Loucy (cell line): ENCODE results near the gene MMADHC.

Experiments used
- H2AFZ ChIP-seq: fragments of 200-600 bp; sonication (generic); 2 replicates; pipeline ENCODE4 v1.6.0; 2016; ENCODE audit warnings: antibody characterized with exemption, mild to moderate bottlenecking, low read length, moderate library complexity
- H3F3A ChIP-seq: fragments of 200-600 bp; 2 replicates; pipeline ENCODE4 v1.6.0; 2016; ENCODE audit warnings: antibody characterized with exemption, low read depth, mild to moderate bottlenecking
- H3K27me3 ChIP-seq: fragments of 200-600 bp; sonication (generic); 2 replicates; pipeline ENCODE4 v1.6.1; 2014; ENCODE audit warnings: low read length, mild to moderate bottlenecking; ENCODE audit not compliant: insufficient read depth, poor library complexity, severe bottlenecking
- H3K36me3 ChIP-seq: fragments of 200-600 bp; sonication (generic); 2 replicates; pipeline ENCODE4 v1.6.1; 2016; ENCODE audit warnings: low read length; ENCODE audit not compliant: insufficient read depth
- H3K4me1 ChIP-seq: fragments of 200-600 bp; sonication (generic); 2 replicates; pipeline ENCODE4 v1.5.1; 2014; ENCODE audit warnings: low read length, mild to moderate bottlenecking; ENCODE audit not compliant: insufficient read depth, poor library complexity, severe bottlenecking
- H3K4me2 ChIP-seq: fragments of 200-600 bp; sonication (generic); 2 replicates; pipeline ENCODE4 v1.6.0; 2014; ENCODE audit warnings: antibody characterized with exemption, low read length, low read depth, mild to moderate bottlenecking; ENCODE audit not compliant: poor library complexity, severe bottlenecking
- H3K4me3 ChIP-seq: fragments of 200-600 bp; sonication (generic); 2 replicates; pipeline ENCODE4 v1.5.1; 2014; ENCODE audit warnings: low read length, mild to moderate bottlenecking, mixed read lengths; ENCODE audit not compliant: poor library complexity, severe bottlenecking
- H3K79me2 ChIP-seq: fragments of 200-600 bp; sonication (generic); 2 replicates; pipeline ENCODE4 v1.6.1; 2014; ENCODE audit warnings: low read length; ENCODE audit not compliant: insufficient read depth
- H3K9ac ChIP-seq: fragments of 200-600 bp; sonication (generic); 2 replicates; pipeline ENCODE4 v1.6.0; 2014; ENCODE audit warnings: mild to moderate bottlenecking, low read depth, low read length, moderate library complexity; ENCODE audit not compliant: poor library complexity, severe bottlenecking
- H3K9me2 ChIP-seq: fragments of 200-600 bp; sonication (generic); replicated peaks from 2 replicates; pipeline ENCODE4 v1.6.1; 2016; ENCODE audit warnings: low read depth, low read length, mixed read lengths
- H3K9me3 ChIP-seq: fragments of 200-600 bp; sonication (generic); 2 replicates; pipeline ENCODE4 v1.6.1; 2014; ENCODE audit warnings: mild to moderate bottlenecking, antibody characterized with exemption, low read length, low read depth; ENCODE audit not compliant: insufficient read depth
- H4K20me1 ChIP-seq: fragments of 200-600 bp; sonication (generic); 2 replicates; pipeline ENCODE4 v1.6.0; 2014; ENCODE audit warnings: antibody characterized with exemption, low read length, mild to moderate bottlenecking; ENCODE audit not compliant: insufficient read depth, poor library complexity, severe bottlenecking
- EZH2phosphoT487 ChIP-seq: fragments of 200-600 bp; IDR thresholded peaks from 2 replicates; pipeline ENCODE4 v1.6.1; 2018; ENCODE audit warnings: antibody characterized with exemption, mild to moderate bottlenecking, moderate library complexity, borderline replicate concordance
- TF ChIP-seq, protein P1 (sequence below): fragments of 200-600 bp; sonication (generic); conservative IDR thresholded peaks from 2 replicates; pipeline ENCODE4 v1.5.1; 2014; ENCODE audit warnings: mild to moderate bottlenecking, antibody characterized with exemption, low read length

The MMADHC gene

DNA sequence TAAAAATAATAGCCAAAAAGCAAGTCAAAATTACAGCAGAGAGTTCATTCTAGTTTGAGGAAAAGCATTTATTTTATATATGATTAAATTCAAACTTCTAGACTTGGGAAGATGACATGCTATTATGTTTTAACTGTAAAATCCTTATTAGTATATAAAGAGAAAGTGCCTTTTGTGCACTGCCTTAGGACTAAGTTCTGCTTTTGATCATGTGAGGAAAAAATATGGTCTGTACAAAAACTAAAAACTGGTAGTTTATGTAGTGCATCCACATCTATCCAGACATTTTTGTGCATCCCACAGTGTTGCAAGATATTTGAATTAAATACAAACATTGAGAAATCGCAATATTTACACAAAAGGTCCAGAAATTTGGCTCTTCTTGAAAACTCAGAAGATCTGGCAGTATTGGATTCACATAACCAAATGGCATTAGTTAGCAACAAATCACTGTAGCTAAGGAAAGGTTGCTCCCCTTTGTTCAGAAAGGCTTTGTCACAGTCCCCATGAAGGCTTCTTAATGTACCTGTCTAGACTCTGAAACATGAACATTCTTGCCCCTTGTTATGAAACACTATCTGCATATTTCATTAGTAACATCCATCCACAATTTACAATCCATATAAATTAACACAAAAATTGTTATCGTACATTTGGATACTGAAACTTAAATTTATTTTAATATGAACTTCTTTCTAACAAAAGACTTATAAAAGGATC, 2.2 kb downstream of the MMADHC start:
- H4K20me1 ChIP-seq: peaks cover 61% of the 10 kb centered on the region
- peak overlapping the region; percentile 88 for H3K9ac ChIP-seq
- H3K4me1 ChIP-seq: peaks cover 54% of the 10 kb centered on the region
- no peak overlapping the region for H2AFZ ChIP-seq
- H3K27me3 ChIP-seq: peaks cover 23% of the 10 kb centered on the region
- peaks cover 19% of the 10 kb centered on the region for H3K36me3 ChIP-seq
- no peak for TF ChIP-seq EZH2phosphoT487
- TF ChIP-seq, protein P1, sequence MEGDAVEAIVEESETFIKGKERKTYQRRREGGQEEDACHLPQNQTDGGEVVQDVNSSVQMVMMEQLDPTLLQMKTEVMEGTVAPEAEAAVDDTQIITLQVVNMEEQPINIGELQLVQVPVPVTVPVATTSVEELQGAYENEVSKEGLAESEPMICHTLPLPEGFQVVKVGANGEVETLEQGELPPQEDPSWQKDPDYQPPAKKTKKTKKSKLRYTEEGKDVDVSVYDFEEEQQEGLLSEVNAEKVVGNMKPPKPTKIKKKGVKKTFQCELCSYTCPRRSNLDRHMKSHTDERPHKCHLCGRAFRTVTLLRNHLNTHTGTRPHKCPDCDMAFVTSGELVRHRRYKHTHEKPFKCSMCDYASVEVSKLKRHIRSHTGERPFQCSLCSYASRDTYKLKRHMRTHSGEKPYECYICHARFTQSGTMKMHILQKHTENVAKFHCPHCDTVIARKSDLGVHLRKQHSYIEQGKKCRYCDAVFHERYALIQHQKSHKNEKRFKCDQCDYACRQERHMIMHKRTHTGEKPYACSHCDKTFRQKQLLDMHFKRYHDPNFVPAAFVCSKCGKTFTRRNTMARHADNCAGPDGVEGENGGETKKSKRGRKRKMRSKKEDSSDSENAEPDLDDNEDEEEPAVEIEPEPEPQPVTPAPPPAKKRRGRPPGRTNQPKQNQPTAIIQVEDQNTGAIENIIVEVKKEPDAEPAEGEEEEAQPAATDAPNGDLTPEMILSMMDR: no peak
- H3K79me2 ChIP-seq: peaks cover 67% of the 10 kb centered on the region
- H3K9me2 ChIP-seq: no peaks in the 10 kb centered on the region
- H3F3A ChIP-seq: no peaks in the 10 kb centered on the region
- peak overlapping the region; percentile 76 for H3K4me3 ChIP-seq
- H3K4me2 ChIP-seq: peak overlapping the region; percentile 89
- H3K9me3 ChIP-seq: no peaks in the 10 kb centered on the region

DNA sequence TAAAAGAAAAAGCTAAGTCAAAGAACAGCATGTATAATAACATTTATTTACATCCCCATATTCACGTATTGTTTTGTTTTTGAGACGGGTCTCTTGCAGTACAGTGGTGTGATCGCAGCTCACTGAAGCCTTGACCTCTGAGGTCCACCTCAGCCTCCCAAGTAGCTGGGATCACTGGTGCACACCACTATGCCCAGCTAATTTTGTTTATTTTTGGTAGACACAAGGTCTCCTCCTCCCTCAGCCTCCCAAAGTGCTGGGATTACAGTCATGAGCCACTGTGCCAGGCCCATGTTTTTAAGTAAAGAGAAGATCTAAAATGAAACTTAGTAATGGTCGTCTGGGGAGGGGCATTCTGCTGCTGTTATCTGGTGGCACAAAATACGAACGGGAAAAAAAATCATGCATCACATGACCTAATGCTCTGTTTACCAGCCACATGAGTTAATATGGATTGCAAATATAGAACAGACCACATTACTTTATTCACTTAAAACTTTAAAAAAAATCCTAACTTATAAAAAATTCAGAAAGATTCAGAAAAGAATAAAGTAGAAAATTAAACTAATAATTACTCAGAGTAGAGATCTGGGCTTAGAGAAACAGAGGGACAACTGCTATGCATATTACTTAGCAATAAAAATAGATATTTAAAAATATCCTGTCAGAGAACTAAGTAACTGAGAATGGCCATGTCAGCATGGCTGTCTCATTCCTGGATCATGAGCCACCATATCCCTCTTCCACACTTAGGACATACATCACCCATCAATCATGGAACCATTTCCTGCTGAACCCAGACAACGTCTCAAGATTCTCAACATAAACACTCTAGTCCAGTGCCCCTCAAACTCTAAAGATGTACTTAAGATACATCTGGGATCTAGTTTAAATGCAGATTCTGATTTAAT, 7.3 kb downstream of the MMADHC start:
- Histone ChIP-seq H4K20me1 (peaks cover 87% of the 10 kb centered on the region), H3K4me1 (peaks cover 54% of the 10 kb centered on the region), H3K9ac (no peak overlapping the region), H3K4me3 (peak overlapping the region; percentile 31), H2AFZ (no peak overlapping the region), H3K9me3 (no peaks in the 10 kb centered on the region), H3K4me2 (peak overlapping the region; percentile 58), H3K79me2 (peaks cover 64% of the 10 kb centered on the region), H3F3A (no peaks in the 10 kb centered on the region), H3K9me2 (no peaks in the 10 kb centered on the region), H3K27me3 (no peaks in the 10 kb centered on the region), H3K36me3 (peaks cover 68% of the 10 kb centered on the region)
- TF ChIP-seq, protein P1: no peak
- no peak for TF ChIP-seq EZH2phosphoT487

DNA sequence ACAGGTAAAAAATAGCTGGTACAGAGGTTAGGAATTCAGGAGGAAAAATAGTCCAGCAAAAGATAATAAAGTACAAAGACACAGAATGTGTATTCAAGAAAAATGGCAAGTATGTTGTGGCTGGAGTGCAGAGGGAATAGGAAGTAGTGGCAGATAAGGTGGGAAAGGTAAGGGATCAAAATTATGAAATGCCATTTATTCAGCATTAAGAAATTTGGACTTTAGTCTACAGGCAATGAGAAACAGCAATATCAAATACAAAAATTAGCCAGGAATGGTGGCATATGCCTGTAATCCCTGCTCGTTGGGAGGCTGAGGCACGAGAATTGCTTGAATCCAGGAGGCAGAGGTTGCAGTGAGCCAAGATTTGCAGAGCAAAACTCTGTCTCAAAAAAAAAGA, 10.3 kb downstream of the MMADHC start:
- peaks cover 82% of the 10 kb centered on the region for H4K20me1 ChIP-seq
- no peak overlapping the region for H3K9ac ChIP-seq
- H3K4me3 ChIP-seq: no peak overlapping the region
- peaks cover 89% of the 10 kb centered on the region for H3K36me3 ChIP-seq
- H3K9me3 ChIP-seq: no peaks in the 10 kb centered on the region
- no peak for TF ChIP-seq EZH2phosphoT487
- TF ChIP-seq, protein P1: no peak
- H3K4me1 ChIP-seq: peaks cover 26% of the 10 kb centered on the region
- no peaks in the 10 kb centered on the region for H3K27me3 ChIP-seq
- H3K79me2 ChIP-seq: peaks cover 44% of the 10 kb centered on the region; the same call in 1 of the 2 replicates
- no peak overlapping the region for H2AFZ ChIP-seq
- no peaks in the 10 kb centered on the region for H3K9me2 ChIP-seq
- H3F3A ChIP-seq: no peaks in the 10 kb centered on the region
- peak overlapping the region; percentile 23 for H3K4me2 ChIP-seq
